AG04450 (cell line): ENCODE measurements around the gene KCNIP4. TPM values are rescaled to one million over a fixed set of nuclear protein-coding genes. Genes with fewer than 3 reads are reported as not detected.

Source experiments
- CTCF ChIA-PET: fragments of 300-600, 350-600 bp; formaldehyde crosslinking; extraction: SDS; loops from one replicate; lab custom pipeline; 2022; ENCODE audit warnings: antibody characterized with exemption, inconsistent platforms; lab: Charles Lee
- POLR2A ChIA-PET: fragments of 350-600 bp; formaldehyde crosslinking; extraction: SDS; loops from one replicate; lab custom pipeline; 2021; ENCODE audit warnings: antibody characterized with exemption, inconsistent platforms; lab: Yijun Ruan, JAX
- DNase-seq: peaks from one replicate; pipeline ENCODE4 v3.0.0-alpha.2; 2011; ENCODE audit warnings: low read depth, low spot score
- H3K27ac ChIP-seq: one replicate; pipeline ENCODE4 v1.5.1; 2012; ENCODE audit warnings: low read depth, low read length, control low read depth
- H3K27me3 ChIP-seq: one replicate; pipeline ENCODE4 v1.6.0; 2012; ENCODE audit warnings: low read length; ENCODE audit not compliant: control insufficient read depth, insufficient read depth
- H3K4me3 ChIP-seq: 2 replicates; pipeline ENCODE4 v1.5.1; 2011; ENCODE audit warnings: mild to moderate bottlenecking, low read depth, low read length, control low read depth
- H3K9me3 ChIP-seq: 2 replicates; pipeline ENCODE4 v1.5.1; 2012; ENCODE audit warnings: low read length; ENCODE audit not compliant: control insufficient read depth, insufficient read depth
- polyA plus RNA-seq: library from polyadenylated mRNA; depleted of rRNA; stranded (reverse); fragments of >200 nt; gene quantifications from 2 replicates; pipeline ENCODE4 v1.2.3, GENCODE V29; 2011
- TF ChIP-seq, protein P1 (sequence below): IDR thresholded peaks from 2 replicates; pipeline ENCODE4 v1.5.1; 2011; ENCODE audit warnings: low read depth, low read length, control low read depth, inconsistent platforms

KCNIP4 gene
- polyA plus RNA-seq, 1 experiment = not detected

DNA sequence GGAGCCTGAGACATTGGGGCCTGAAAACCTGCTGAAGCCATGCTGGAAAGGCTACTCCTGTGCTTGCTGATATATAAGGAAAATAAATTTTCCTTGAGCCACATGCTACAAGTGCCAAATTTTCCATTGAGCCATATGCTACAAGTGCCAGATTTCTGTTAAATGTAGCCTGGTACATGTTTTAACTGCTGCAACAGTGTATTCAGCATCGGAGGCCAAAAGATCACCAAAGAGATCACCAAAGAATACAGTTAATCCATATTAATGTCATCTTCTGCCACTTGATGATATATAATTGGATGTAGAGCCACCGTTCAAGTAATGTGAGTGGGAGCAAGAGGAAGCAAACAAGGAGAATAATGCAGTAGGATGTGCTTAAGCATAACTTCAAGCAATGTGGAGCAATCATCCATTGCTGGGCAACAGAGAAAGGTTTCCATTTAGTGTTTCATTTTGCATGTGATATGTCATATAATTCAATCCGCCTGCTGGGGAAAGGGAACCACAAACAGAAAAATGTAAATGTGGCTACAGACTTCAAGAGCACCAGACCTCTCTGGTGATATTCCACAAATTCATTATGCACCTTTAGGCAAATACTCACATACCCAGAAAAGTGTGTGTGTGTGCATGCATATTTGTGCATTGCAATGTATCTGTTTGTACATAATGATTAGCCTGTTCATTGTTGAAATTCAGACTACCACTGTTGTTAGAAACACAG lies 295.9 kb downstream of the KCNIP4 start:
- CTCF ChIA-PET = no interaction called here
- no peak for DNase-seq
- TF ChIP-seq, protein P1, sequence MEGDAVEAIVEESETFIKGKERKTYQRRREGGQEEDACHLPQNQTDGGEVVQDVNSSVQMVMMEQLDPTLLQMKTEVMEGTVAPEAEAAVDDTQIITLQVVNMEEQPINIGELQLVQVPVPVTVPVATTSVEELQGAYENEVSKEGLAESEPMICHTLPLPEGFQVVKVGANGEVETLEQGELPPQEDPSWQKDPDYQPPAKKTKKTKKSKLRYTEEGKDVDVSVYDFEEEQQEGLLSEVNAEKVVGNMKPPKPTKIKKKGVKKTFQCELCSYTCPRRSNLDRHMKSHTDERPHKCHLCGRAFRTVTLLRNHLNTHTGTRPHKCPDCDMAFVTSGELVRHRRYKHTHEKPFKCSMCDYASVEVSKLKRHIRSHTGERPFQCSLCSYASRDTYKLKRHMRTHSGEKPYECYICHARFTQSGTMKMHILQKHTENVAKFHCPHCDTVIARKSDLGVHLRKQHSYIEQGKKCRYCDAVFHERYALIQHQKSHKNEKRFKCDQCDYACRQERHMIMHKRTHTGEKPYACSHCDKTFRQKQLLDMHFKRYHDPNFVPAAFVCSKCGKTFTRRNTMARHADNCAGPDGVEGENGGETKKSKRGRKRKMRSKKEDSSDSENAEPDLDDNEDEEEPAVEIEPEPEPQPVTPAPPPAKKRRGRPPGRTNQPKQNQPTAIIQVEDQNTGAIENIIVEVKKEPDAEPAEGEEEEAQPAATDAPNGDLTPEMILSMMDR = no peak
- no peak overlapping the region for H3K27ac ChIP-seq
- H3K4me3 ChIP-seq = no peak overlapping the region
- H3K27me3 ChIP-seq = no peaks in the 10 kb centered on the region
- H3K9me3 ChIP-seq = no peaks in the 10 kb centered on the region; the same call in none of the 2 replicates
- POLR2A ChIA-PET = no interaction called here

DNA sequence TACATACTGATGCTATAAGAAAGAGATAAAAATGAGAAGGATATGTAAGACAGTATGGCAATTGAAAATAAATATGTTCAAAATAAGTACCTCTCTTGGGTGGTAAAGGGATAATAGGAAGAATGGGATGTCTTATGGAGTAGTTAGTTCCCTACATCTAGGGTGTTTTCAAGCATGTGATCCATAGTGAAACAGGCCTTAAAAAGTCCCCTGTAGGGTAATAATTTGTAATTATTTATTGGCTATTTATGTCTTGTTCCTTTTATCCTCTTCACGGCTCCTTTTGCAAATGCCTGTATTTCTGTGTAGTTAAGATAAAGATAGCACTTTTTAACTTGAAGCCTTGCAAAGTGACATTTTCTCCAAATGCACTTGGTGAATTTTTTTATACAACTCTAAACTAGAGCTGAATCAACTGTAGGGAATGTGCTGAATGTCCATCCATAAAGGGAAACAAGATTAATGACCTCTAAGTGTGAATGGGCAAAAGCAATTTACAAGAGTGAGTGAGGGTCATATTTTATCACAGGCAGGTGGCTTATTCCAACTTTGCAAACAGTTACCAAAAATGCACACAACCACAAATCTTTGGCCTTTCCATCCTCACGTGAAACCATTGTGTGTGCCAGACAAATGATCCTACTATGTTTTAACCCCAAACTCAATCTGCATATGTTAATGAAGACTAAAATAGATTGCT lies 299.0 kb downstream of the KCNIP4 start:
- POLR2A ChIA-PET = no interaction called here

DNA sequence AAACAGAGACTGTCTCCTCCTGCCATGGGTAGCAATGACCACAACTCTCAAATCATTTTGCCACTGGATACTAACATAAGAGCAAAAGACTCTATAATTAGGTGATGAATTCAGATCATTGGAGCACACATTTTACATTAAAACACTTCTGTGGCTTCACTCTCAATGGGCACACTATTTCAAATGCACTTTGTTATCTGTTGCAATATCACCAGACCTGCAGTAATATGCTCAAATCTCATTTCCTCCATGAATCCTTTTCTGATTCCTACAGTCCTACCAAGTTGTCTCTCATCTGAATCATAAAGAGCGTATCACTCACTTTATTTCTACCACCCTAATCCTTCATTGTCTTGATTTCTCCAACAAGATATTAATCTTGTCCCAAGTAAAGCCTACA lies 302.8 kb downstream of the KCNIP4 start:
- Histone ChIP-seq H3K4me3 (no peak overlapping the region), H3K27ac (no peak overlapping the region), H3K27me3 (no peaks in the 10 kb centered on the region), H3K9me3 (no peaks in the 10 kb centered on the region; the same call in 1 of the 2 replicates)
- DNase-seq = no peak
- CTCF ChIA-PET = no interaction called here
- POLR2A ChIA-PET = no interaction called here
- TF ChIP-seq, protein P1 = no peak

More for the DNA sequence above, 299.0 kb downstream of the KCNIP4 start:
- no peaks in the 10 kb centered on the region for H3K27me3 ChIP-seq
- H3K4me3 ChIP-seq = no peak overlapping the region
- TF ChIP-seq, protein P1 = no peak
- no peak overlapping the region for H3K27ac ChIP-seq
- H3K9me3 ChIP-seq = no peaks in the 10 kb centered on the region; the same call in none of the 2 replicates
- CTCF ChIA-PET = no interaction called here
- no peak for DNase-seq

DNA sequence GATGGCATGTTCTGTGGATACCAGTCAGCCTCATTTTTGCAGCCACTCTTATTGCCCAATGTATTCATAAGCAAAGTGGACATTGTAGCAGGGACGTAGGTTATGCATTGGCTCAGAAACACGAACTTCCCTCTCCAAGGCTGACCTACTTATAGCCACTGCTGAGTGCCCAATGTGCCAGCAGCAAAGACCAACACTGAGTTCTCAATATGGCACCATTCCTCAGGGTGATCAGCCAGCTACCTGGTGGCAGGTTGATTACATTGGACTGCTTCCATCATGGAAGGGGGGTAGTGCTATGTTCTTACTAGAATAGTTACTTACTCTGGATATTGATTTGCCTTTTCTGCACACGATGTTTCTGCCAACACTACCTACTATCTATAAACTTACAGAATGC lies 306.9 kb downstream of the KCNIP4 start:
- H3K4me3 ChIP-seq = no peak overlapping the region
- no peak for DNase-seq
- H3K27me3 ChIP-seq = no peaks in the 10 kb centered on the region
- ChIA-PET POLR2A (no interaction called here), CTCF (no interaction called here)
- H3K9me3 ChIP-seq = peaks cover 3% of the 10 kb centered on the region; the same call in 1 of the 2 replicates
- TF ChIP-seq, protein P1 = no peak
- H3K27ac ChIP-seq = no peak overlapping the region

DNA sequence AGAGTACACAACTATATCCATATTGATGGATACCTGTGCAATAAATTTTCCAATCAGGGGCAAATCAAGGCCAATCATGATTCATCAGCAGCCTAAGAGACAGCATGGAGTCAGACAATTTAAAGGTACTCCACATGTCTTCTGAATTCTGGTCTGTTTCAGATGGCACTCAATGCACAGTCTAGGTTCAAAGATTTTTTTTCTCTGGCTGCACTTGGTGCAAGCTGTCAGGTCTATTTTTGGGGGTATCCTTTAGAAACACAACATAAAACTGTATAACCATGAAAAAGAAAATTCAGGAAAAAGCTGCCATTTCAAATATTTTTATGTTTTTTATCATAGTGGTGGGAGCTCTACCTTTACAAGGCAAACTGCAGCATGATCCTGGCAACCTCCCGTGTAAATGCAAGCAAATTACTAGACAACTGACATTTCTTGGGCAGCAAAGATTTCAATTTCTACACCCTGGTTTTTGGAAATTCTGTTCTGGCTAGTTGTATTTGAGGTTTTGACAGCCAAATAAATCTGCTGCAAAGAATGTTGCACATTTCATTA lies 310.3 kb downstream of the KCNIP4 start:
- Histone ChIP-seq H3K27me3 (no peaks in the 10 kb centered on the region), H3K27ac (no peak overlapping the region), H3K9me3 (peaks cover 3% of the 10 kb centered on the region; the same call in 1 of the 2 replicates), H3K4me3 (no peak overlapping the region)
- TF ChIP-seq, protein P1 = no peak
- DNase-seq = no peak
- ChIA-PET POLR2A (no interaction called here), CTCF (no interaction called here)
